Fibroblast of lung (primary cell): ENCODE data around the gene HMX1.

ENCODE experiments used
- CTCF ChIP-seq, 2 donors: IDR thresholded peaks in 1 of 2; conservative IDR thresholded peaks in 1 of 2; 1 replicate in 1 of 2; 2 replicates in 1 of 2; pipeline ENCODE4 v1.5.1; 2011 to 2012; ENCODE audit warnings: low read length in 2 of 2, control low read depth in 1 of 2, inconsistent platforms in 1 of 2, low read depth in 1 of 2, mild to moderate bottlenecking in 1 of 2
- EZH2 ChIP-seq: IDR thresholded peaks from 2 replicates; pipeline ENCODE4 v1.5.1; 2012; ENCODE audit warnings: low read length, control low read depth, mild to moderate bottlenecking; ENCODE audit errors: missing control alignments

GRCh38 chr4:8838296-8838960, 33.2 kb downstream of the HMX1 start:
- TF ChIP-seq CTCF (conservative IDR thresholded peaks at IDR 0.05 in 1 of 2, IDR thresholded peaks at IDR 0.05 in 1 of 2; ENCODE audit: low read depth in 1 of 2, low read length in 2 of 2) (no peak), EZH2 (no peak)
